CD4-positive, alpha-beta T cell treated with Interleukin-21 for 1 hour (primary cell): ENCODE data around the gene DCST2.

ENCODE experiments used
- DNase-seq: peaks from one replicate; pipeline ENCODE4 v3.0.0-alpha.2; 2020

Gene DCST2

GRCh38 chr1:155048449-155049334, 15.1 kb upstream of the DCST2 start:
- no peak for DNase-seq

DNA sequence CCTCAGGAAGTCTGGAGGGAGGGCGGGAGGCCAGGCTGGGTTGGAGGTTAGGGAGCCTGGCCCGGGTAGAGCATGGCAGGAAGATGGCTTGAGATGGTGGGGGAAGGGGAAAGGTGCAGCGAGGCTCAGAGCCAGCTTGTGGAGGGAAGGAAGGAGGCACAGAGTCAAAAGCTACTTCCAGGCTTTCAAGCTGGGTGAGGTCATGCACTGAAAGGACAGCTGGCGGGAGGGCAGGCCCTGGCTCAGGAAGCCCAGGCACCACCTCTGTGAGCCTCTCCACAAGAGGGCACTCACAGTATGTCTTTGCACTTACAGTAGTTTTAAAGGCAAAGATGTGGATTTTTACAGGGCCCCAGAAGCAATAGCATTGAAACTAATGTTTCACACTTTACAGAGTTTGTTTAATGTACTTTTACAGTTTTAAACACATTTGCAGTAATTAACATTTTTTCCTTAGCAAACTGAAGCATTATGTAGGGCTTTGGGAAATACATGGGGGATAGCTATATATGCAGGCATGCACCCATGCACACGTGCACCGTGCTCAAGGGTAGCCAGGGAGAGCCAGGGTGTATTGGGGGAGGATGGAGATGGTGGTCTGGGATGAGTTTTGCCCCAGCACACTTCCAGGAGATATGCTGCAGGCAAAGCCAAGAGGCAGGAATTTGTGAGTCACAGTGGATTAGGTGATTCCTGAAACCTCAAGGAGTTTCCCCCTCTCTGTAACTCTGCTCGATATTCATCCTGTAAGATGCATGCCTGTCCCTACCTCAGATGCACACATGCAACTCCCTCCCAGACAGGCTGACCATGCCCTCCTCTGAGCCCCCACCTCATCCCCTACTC, 11.5 kb upstream of the DCST2 start:
- peak; percentile 78 for DNase-seq

- DNase-seq: no peak
Measured at GRCh38 chr1:155044365-155044764, 10.8 kb upstream of the DCST2 start.

- DNase-seq: no peak
Measured at GRCh38 chr1:155043793-155044192, 10.2 kb upstream of the DCST2 start.

DNA sequence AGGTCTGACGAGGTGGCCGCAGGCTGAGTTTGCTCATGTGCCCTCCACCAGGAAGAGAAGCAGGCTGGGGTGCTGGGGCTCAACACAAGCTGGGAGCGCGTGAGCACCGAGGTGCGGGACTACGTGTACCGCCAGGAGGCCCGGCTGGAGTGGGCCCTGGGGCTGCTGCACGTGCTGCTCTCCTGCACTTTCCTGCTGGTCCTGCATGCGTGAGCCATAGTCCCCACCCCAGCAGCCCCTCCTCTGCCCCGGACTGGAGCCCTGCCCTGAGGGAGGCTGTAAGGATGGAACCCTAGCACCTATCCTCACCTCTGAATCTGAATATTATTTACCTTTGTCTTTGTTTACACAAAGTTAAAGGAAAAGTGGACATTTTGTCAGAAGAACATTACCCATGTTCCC, 9.7 kb upstream of the DCST2 start:
- DNase-seq: no peak

GRCh38 chr1:155042789-155043188, 9.2 kb upstream of the DCST2 start:
- DNase-seq: no peak

- DNase-seq: no peak
Measured at GRCh38 chr1:155040358-155041093, 6.9 kb upstream of the DCST2 start.

DNA sequence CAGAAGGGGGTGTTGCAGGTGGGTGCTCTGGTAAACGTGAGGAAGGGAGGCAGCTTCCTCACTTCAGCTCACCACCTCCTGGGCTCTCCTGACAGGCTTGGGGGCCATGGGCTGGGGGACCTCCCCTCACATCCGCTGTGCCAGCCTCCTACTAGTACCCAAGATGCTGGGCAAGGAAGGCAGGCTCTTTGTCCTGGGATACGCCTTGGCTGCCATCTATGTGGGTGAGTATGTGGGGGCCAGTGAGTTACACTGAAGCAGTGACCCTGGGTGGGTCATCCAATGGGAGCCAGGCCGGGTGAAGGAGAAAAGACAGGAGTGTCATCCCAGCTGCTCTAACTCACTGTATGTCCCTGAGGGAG, 5.7 kb upstream of the DCST2 start:
- DNase-seq: no peak

GRCh38 chr1:155038602-155039307, 5.2 kb upstream of the DCST2 start:
- DNase-seq: no peak

GRCh38 chr1:155037851-155038441, 4.4 kb upstream of the DCST2 start:
- DNase-seq: no peak

- no peak for DNase-seq
Measured at GRCh38 chr1:155037043-155037442, 3.5 kb upstream of the DCST2 start.

GRCh38 chr1:155035936-155036335, 2.4 kb upstream of the DCST2 start:
- no peak for DNase-seq

DNA sequence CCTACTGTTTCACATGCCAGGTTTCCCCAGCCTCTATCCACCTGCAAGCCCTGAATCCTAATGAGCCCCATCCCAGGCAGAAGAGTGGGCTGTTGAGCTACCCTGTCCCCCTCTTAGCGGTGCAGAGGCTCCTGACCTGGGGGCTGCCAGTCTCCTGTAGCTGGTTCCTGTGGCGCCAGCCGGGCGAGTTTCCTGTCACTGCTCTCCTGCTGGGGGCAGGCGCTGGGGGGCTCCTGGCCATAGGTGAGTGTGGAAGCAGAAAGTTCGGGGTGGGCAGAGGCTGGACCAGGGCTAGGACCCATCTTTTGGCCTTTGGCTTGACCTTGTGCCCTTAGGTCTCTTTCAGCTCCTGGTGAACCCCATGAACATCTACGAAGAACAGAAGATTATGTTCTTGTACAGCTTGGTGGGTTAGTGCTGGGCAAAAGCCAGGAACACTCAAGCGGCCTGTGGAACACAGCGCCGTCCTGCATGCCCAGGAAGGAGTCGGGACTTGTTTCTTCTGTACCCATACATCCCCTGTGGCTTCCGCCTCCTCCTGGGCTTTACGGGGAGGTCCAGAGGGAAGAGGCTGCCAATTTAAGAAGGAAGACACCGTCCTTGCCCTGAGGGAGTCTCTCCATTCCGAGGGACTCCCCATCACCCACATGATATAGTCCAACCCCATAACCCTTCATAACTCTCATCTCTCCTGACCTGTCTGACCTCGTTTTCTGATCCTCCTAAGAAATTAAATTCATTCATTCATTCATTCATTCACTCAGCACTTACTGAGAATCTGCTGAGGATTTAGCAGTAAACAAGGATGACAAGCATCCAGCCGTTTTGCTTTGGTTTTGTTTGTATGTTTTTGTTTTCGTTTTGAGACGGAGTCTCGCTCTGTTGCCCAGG, 982 bp upstream of the DCST2 start:
- DNase-seq: no peak

- DNase-seq: no peak
Measured at GRCh38 chr1:155032886-155033285, 695 bp downstream of the DCST2 start.

DNA sequence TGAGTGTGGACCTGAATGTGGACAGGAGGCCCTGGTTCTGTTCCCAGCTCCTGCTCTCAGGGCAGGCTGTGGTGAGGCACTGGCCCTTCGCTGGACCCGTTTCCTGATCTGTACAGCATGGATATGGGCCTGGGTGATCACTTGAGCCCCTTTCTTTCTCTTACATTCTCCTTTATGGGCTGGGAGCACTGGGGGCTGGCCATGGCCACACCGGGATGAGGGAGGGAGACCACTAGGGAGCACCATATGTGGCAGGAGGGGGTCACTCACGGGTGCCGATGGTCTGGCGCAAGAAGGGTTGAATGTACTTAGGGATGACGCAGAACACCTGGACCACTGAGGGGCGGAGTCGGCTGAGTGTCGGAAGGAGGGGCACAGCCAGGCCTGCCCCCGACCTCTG, 2.7 kb downstream of the DCST2 start:
- DNase-seq: no peak

DNA sequence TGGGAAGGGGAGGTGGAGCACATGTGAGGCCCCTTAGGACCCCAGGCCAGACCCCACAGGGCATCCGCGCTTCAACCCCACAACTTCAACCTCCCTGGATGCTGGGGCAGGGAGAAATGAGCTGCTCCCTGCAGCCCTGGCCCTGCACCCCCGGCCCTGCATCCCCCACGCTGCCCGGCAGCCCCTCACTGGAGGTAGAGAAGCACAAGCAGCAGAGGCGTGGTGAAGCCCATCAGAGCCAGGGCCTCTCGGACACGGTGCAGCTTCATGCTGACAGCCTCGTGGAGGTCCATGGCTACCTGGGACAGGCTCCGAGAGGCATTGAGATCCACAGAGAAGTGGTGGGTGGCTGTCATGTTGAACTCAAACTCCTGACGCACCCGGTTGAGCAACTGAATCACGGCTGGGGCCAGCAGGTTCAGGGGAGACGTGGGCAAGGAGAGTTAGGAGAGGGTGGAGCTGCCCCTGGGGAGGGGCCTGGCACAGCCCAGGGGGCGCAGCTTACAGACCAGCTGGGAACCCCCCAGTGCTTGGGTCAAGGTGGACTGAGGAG, 3.3 kb downstream of the DCST2 start:
- DNase-seq: no peak

DNA sequence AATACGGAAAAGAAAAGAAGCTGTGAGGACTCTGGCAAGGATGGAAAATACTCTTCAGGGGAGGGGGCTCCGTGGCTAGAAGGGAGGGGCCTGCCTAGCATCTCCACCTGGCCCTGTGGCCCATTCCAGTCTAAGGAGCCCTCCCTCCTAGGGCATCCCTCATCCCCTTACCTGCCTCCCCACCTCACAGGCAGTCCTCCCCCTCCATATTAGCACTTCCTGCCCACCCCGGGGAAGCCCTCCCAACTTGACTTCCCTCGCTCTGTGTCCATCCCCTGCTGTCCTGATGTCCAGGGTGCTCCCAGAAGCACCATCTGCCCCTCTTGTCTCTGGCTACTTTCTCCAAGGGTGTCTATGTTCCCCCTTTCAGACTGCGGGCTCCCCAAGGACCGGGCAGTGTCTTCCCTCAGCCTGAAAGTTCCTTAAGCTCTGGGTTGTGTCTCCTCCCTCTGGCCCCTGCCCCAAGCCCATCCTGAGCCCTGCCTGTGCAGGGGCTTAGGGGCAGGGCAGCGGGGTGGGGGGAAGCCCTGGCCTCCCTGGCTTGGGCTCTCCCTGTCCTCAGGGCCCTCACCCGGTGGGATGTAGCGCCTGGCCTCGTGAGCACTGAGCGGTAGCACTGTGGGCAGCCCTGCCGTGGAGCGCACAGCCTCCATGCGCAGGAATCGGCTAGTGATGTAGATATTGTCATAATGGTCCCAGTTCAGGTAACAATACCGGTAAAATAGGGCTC, 3.9 kb downstream of the DCST2 start:
- DNase-seq: no peak

GRCh38 chr1:155026588-155026987, 7.0 kb downstream of the DCST2 start:
- DNase-seq: no peak

GRCh38 chr1:155026154-155026553, 7.4 kb downstream of the DCST2 start:
- no peak for DNase-seq

GRCh38 chr1:155024315-155024714, 9.3 kb downstream of the DCST2 start:
- DNase-seq: no peak
